Measurements from ENCODE around the gene SERPINA6.
"Not testable (repeated sequence)": the region's sequence is repeated elsewhere in the genome, so short reads cannot be mapped to it uniquely, and the experiment has no call there.

Gene SERPINA6

DNA sequence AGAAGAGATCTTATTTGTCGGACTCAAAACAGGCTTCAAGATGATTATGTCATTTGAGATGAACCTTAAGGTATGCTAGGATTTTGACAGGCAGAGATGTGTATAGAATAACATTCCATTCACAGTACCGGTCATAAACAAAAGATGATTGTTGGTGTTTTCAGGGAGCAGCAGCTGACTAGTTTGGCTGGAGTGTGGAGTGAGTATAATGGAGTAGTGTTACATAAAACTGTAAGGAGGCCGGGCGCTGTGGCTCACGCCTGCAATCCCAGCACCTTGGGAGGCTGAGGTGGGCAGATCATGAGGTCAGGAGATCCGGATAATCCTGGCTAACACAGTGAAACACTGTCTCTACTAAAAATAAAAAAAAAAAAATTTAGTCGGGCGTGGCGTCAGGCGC is 54.0 kb downstream of the SERPINA6 start:
- TF ChIP-seq, protein P1, sequence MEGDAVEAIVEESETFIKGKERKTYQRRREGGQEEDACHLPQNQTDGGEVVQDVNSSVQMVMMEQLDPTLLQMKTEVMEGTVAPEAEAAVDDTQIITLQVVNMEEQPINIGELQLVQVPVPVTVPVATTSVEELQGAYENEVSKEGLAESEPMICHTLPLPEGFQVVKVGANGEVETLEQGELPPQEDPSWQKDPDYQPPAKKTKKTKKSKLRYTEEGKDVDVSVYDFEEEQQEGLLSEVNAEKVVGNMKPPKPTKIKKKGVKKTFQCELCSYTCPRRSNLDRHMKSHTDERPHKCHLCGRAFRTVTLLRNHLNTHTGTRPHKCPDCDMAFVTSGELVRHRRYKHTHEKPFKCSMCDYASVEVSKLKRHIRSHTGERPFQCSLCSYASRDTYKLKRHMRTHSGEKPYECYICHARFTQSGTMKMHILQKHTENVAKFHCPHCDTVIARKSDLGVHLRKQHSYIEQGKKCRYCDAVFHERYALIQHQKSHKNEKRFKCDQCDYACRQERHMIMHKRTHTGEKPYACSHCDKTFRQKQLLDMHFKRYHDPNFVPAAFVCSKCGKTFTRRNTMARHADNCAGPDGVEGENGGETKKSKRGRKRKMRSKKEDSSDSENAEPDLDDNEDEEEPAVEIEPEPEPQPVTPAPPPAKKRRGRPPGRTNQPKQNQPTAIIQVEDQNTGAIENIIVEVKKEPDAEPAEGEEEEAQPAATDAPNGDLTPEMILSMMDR (IDR thresholded peaks at IDR 0.05; ENCODE audit: borderline replicate concordance, control extremely low read depth, extremely low read depth, insufficient read depth, missing control alignments): no peak
- in situ Hi-C loops (cut with MboI; ENCODE audit: low sequenced_read_pairs, unreplicated experiment): no loop called here
- DNase-seq (ENCODE audit: low spot score): no peak

DNA sequence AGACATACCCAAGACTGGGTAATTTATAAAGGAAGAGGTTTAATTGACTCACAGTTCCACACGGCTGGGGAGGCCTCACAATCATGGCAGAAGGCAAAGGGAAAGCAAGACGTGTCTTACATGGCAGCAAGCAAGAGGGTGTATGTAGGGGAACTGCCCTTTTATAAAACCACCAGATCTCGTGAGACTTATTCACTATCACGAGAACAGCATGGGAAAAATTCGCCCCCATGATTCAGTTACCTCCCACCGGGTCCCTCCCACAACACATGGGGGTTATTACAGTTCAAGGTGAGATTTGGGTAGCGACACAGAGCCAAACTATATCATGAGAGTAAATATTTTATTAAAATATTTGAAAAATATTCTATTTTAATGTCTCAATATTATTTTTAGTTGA is 54.6 kb downstream of the SERPINA6 start:
- DNase-seq (ENCODE audit: low spot score); in situ Hi-C loops (cut with MboI; ENCODE audit: low sequenced_read_pairs, unreplicated experiment): not testable (repeated sequence)

DNA sequence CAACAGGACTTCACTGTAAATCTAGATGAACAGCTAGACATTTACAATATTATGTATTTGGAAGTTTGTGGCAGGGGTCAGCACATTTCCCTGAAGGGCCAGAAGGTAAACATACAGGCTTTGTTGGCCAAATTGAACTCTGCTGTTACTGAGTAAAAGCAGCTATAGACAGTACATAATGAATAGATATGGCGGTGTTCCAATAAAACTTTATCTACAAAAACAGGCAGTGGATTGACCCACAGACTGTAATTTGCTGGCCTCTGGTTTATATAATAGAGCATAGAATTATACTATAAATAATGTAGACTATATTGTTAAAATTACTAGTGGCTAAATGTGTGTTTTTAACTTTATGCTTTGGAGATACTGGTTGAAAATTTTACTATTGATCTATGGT is 55.8 kb downstream of the SERPINA6 start:
- no peak for DNase-seq (ENCODE audit: low spot score)
- in situ Hi-C loops (cut with MboI; ENCODE audit: low sequenced_read_pairs, unreplicated experiment): no loop called here
- TF ChIP-seq, protein P1 (IDR thresholded peaks at IDR 0.05; ENCODE audit: borderline replicate concordance, control extremely low read depth, extremely low read depth, insufficient read depth, missing control alignments): no peak

DNA sequence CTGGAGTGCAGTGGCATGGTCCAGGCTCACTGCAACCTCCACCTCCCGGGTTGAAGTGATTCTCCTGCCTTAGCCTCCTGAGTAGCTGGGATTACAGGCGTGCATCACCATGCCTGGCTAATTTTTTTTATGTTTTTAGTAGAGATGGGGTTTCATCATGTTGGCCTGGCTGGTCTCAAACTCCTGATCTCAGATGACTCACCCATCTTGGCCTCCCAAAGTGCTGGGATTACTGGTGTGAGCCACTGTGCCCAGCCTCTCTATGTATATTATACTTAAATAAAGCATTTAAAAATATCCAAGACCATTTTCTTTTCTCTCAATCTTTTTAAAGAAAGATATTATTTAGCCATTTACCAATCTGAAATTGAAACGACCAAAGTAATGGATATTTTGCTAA is 58.9 kb downstream of the SERPINA6 start:
- in situ Hi-C loops (cut with MboI; ENCODE audit: low sequenced_read_pairs, unreplicated experiment); DNase-seq (ENCODE audit: low spot score): not testable (repeated sequence)
